GM12801 (cell line): Measurements from ENCODE around the gene KRT5.

Experiments used
- TF ChIP-seq, protein P1 (sequence below): IDR thresholded peaks from one replicate; pipeline ENCODE4 v1.5.1; 2011; ENCODE audit warnings: control low read depth; ENCODE audit not compliant: insufficient read length; ENCODE audit errors: extremely low read depth

The KRT5 gene

DNA sequence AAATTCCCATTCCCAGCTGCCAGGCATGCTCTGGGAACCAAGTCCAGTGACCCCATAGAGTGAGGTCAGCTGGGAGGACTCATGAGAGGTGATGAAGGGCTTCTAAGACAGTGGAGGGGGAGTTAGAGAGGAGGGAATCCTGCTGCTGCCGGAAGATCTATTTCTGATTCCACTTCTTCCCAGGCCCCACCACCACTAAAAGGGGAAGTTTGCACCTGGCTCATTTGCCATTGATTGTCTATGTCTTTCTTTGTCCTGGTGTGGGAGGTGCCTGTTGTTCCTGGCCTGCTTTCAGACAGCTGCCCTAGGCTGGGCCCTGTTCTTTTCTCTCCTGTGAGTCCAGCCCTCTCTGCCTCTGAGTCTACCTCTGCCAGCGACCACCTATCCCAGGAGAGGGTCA, 24.1 kb downstream of the KRT5 start:
- TF ChIP-seq, protein P1, sequence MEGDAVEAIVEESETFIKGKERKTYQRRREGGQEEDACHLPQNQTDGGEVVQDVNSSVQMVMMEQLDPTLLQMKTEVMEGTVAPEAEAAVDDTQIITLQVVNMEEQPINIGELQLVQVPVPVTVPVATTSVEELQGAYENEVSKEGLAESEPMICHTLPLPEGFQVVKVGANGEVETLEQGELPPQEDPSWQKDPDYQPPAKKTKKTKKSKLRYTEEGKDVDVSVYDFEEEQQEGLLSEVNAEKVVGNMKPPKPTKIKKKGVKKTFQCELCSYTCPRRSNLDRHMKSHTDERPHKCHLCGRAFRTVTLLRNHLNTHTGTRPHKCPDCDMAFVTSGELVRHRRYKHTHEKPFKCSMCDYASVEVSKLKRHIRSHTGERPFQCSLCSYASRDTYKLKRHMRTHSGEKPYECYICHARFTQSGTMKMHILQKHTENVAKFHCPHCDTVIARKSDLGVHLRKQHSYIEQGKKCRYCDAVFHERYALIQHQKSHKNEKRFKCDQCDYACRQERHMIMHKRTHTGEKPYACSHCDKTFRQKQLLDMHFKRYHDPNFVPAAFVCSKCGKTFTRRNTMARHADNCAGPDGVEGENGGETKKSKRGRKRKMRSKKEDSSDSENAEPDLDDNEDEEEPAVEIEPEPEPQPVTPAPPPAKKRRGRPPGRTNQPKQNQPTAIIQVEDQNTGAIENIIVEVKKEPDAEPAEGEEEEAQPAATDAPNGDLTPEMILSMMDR = no peak

DNA sequence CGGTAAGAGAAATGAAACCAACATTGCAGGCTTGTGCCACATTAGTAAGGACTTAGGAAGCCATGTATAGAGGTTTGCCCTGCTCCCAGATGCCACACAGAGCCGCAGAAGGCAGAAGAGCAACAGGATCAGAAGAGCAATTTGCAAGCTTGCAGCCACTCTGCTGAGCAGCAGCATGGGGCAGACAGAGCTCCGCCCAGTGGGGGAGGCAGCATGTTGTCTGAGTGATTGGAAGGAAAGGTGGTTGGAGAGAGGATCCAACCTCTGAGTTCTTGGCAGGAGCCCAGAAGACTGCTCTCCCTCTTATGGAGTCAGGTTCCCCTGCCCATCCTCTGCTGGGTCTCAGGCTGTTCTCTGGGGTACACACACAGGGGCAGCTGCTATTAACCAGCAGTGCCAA, 24.8 kb downstream of the KRT5 start:
- TF ChIP-seq, protein P1 = no peak

DNA sequence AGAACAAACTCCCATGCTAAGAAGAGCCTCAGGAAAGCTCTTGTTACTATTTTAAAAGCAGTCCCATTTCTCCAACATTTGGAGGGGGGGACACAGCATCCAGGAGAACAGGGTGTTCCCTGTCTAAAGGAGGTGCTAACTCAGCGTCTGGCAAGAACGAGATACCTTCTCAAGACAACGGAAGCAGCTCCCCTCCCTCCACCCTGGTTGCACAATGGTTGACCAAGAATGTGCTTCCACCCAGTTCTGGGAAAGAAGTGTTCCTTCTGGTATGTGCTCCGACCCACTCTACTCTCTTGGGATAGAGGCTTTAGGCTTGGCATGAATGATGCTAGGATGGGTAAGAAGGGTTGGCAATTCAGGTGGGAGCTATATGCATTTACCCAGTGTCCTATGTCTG, 25.7 kb downstream of the KRT5 start:
- TF ChIP-seq, protein P1 = no peak

DNA sequence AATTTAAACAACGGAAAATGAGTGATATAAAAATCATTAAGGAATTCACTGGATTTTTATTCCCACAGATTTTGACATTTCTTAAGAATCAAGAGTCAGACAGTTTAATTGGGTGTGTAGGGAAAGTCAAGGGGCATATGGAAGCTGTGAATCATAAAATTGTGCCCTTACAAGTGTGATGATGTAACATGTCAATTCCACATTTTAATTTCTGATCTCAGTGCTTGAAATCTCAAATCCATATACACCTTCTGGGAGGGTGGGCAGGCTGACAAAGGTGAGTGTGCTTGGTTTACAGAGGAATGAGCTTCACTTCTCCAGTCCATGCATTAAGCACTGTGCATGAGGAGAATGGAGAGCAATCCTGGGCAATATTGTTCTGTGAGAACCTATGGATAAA, 26.1 kb downstream of the KRT5 start:
- TF ChIP-seq, protein P1 = no peak

DNA sequence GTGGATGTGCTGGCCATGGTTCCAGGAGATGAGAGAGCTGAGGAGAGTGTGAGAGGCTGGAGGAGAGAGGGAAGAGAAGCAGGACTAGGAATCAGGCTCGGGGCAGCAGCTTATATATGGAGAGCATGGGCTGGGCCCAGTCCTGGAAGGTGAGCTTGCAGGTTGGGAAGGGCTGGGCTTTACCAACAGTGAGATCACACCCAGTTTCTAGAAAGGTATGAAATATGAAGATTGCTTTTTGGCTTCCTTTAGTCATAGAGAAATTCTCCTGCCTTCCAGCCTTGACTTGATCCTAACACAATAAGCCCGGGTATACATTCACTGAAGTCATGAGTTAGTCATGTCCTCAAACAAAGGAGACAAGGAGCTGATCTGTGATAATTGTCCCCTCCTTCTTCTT, 27.0 kb downstream of the KRT5 start, which contains the start of gene KRT6A:
KRT6A (minus strand) TSS at position 86 of the 400 bp plus-strand sequence; CDS start at position 17, 69 bp downstream.
- TF ChIP-seq, protein P1 = no peak

DNA sequence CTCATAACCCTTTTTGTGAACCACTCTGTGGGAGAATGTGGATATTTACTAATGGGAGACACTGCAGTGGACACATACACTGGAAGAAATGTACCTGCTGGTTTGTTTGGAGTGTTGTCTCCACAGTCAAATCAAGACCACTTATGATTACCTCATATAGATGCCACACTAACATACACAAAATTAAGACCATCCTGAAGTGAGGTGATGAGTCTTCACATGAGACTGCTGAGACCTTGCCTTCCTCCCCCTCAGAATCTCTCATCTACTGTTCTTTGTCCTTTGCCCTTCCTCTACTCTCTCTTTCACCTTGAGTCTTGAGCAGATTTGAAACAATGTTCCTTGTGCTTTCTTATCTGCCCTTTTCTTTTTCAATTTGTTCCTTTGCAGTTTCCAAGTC, 31.5 kb downstream of the KRT5 start:
- TF ChIP-seq, protein P1 = no peak

DNA sequence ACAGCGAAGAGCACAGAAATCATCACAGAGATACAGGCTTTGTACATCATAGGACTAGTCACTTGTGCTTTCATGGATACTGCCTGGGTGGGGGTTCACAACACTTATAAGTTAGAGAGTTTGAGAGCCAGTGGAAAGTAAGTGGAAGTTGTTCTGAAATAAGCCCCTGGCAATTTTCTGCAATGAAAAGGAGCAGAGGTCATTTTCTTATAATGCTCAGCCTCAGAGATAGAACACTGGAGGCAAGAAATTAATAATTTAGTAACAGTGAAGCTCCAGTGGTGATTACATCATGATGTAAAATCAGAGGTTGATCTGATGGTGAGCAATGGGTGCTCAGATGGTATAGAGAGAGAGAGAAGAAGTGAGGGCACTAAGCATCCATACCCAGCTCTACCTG, 33.0 kb downstream of the KRT5 start:
- TF ChIP-seq, protein P1 = no peak
